ENCODE data around the gene SOAT2.

DNA sequence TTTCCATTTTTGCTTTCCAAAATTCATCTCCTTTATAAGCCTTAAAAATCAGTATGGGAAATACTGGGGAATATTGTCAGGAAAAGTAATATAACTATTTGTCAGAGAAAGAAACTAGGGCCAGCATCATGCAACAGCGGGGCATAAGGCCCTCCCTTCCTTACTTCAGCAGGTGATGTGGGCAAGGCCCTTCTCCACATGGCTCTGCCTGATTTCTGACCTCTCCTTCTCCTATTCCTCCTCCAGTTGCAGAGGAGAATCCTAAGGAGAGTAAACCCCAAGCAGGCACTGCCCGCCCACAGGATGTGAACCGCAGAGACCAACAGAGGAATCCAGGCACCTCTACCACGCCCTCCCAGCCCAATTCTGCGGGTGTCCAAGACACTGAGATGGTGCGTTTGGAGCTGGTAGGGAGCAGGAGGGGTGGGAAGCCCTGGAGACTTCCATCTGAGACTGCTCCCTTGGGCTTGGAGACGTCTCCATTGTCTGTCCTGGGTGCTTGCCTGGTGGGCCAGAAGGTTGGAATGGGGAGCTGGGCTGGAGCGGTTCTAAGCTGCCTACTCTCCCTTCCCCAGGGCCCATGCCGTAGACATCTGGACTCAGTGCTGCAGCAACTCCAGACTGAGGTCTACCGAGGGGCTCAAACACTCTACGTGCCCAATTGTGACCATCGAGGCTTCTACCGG lies 2.7 kb upstream of the SOAT2 start:
- TF ChIP-seq POLR2A (IDR thresholded peaks at IDR 0.05) (no peak), CTCF (IDR thresholded peaks at IDR 0.05) (no peak), POLR2AphosphoS5 (IDR thresholded peaks at IDR 0.05) (no peak)
